ENCODE results near the gene GARNL3.

GARNL3 gene

GRCh38 chr9:127280880-127281660, 16.5 kb downstream of the GARNL3 start:
- no peak for DNase-seq

DNA sequence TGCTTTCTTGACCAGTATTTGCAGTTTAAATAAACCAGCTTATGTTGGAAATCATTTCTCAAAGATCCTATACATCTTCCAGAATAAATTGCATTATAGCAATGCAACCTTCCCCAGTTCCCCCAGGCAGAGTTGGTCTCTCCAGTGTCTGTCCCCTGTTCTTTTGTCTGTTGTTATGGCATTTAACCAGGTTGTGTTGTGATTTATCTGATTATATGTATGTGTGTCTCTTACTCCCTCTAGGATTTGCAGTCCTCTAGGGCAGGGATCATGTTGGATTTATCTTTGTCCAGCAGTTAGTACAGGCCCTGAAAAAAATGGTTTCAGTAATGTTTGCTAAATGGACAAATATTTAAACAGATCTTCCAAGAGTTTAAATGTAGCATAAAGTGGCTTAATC, 17.3 kb downstream of the GARNL3 start:
- no peak for DNase-seq

GRCh38 chr9:127282611-127283010, 18.0 kb downstream of the GARNL3 start:
- no peak for DNase-seq

GRCh38 chr9:127283135-127283534, 18.6 kb downstream of the GARNL3 start:
- no peak for DNase-seq

DNA sequence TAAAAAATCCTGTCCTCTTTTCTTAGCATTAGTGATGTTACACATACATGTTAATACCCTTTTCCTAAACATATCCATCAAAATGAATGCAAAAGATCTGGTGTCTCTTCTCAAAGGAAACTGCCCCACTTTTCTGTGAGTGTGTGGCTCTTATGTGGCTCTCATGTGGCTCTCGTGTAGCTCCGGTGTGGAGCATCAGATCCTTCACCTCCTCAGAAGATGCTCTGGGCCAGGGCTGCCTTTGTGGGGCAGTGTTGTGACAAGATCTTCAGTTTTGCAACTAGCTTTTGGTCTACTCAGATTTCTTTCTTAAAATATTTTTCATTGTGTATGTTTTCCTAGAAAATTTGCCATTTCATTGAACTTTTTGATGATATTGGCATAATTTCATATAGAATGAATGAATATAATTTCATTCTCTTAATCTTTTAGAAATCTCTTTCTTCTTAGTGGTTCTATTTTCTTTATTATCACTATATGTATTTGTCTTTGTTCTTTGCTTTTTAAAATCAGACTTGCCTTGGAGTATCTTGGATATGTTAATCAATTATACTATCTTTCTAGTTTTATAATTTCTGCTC, 19.4 kb downstream of the GARNL3 start:
- DNase-seq = no peak

DNA sequence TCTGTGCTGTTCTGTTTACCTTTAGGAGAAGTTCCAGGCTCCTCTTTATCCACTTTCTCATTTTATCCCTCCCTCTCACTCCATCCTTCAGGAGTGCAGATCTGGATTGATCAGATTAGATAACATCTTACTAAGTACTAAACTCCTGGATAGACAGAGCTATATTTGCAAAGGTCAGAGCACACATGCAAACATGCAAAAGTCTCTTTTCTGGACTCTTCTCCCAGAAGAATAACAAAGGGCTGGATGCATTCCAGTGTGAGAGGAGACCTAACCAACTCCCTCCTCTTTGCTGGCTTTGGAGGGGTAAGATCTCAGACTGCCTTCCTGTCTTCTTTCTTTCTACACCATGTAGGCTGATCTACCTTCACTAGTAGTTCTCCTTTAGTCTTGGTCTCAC, 21.4 kb downstream of the GARNL3 start:
- DNase-seq = no peak

GRCh38 chr9:127290561-127291065, 26.0 kb downstream of the GARNL3 start:
- DNase-seq = no peak

DNA sequence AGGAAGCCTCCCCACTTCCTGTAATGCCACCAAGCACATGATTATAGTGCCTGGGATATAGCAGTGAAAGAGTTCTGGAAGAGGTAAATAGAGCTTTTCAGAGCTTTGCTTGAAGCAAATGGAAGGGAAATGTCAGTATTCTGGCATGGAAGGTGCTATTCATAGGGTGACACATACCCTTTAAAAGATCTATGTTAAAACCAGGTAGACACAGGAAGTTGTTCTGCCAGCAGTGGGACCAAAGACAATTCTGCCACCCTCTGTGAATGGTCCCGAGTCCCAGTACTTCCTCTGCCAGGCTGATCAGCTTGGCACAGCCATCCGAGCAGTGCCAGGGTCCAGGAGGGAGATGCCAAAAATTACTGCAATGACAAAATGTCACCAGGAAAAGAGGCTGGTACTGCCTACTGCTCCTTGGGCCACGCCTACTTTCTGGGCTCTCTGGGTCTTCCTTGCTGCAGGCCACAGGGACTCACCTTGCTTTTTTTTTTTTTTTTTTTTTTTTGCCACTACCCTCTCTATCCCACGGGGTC, 26.7 kb downstream of the GARNL3 start:
- no peak for DNase-seq

DNA sequence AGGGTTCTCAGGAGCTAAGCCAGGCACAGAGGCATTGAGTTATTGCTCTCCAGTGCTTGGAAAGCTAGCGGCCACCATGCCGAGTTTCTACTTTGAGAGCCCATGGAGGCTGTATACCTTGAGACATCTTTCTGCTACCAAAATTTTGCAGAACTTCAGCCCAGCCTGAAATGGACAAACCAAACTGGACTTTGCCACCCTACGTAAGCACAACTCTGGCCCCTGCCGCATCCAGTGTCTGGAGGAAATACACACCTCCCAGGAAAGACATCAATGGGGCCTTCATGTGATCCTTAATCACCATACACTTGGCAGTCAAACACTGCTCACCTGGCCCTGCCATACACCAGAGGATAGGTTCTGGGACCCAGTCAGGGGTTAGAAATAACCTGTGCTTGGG, 27.8 kb downstream of the GARNL3 start:
- DNase-seq = no peak

GRCh38 chr9:127293328-127293727, 28.8 kb downstream of the GARNL3 start:
- DNase-seq = no peak

DNA sequence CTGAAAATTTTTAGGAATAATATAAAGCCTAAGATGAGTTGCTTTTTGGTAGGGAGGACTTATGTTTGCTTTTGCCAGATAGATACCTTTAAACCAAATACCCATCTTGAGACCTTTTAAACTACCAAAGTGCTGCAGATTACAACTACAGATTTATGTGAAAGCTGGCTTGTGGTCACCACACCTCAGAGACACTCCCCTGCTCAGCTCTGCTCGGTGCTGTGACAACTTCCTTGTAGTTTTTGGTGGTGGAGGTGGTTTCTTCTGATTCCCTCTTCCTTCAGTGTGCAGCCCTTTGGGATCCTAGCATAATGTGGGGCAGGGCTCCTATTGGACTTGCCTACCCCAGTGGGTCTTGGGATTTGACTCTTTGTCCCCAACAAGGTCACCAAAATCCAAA, 29.2 kb downstream of the GARNL3 start:
- DNase-seq = no peak

DNA sequence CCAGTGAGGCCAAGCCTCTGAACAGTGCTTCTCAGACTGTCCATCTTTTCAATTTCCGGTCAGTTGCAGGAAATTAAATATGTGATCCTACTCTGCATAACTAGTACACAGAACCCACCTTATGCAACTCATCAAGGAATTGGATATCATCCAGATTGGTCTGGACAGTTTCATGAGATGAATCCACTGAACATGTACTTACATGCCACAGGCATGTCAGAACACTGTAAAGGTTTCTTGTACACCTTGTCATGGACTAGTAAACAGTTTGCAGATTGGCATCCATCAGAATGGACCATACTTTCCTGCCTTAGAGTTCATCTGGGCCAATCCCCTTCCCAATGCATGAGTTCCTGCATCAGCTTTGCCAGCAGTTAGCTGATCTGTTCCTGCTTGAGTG, 30.4 kb downstream of the GARNL3 start:
- no peak for DNase-seq

GRCh38 chr9:127300886-127301447, 36.4 kb downstream of the GARNL3 start:
- DNase-seq = no peak

DNA sequence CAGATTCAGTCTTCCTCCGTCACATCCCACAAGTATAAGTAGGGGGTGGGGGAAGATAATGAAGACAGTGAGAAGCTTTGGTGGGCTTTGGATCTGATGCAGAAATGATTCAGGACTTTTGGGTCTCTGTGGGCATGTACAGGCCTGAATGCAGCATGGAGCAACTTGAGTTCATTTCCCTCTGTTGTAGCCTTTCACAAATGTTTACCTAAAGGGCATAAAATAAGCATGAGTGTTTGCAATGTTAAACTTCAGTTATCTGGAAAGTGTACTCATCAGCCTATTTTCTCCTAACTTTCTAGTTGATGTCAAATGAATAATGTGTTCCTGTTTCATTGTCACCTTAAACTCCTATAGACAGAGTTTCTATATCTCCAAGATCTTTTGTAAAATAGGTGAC, 39.3 kb downstream of the GARNL3 start:
- DNase-seq = no peak

DNA sequence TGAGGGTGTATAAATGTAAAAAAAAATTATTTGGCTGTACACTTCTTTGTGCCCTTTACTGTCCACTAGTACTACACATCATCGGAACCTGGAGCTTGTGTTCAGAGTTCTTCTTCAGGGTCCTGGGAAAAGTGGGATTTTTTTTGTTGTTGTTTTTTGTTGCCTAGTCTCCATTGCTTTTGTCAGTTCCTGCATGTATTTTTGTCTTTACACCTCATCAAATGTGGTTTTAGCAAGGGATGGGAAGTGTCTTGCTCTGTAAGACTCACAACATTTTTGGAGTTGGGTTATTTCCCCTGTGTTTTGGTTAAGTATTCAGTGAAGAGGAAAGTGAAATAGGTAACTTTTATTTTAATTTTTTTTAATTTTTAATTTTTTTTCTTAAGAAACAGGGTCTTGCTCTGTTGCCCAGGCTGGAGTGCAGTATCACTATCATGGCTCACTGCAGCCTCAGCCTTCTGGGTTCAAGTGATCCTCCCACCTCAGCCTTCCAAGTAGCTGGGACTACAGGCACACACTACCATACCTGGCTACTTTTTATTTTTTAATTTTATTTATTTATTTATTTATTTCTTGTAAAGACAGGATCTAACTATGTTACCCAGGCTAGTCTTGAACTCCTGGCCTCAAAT, 40.7 kb downstream of the GARNL3 start:
- no peak for DNase-seq

GRCh38 chr9:127305838-127306226, 41.3 kb downstream of the GARNL3 start:
- DNase-seq = no peak

- DNase-seq = no peak
Observed at GRCh38 chr9:127307802-127308201, 43.2 kb downstream of the GARNL3 start.

GRCh38 chr9:127308652-127309434, 44.3 kb downstream of the GARNL3 start:
- no peak for DNase-seq

DNA sequence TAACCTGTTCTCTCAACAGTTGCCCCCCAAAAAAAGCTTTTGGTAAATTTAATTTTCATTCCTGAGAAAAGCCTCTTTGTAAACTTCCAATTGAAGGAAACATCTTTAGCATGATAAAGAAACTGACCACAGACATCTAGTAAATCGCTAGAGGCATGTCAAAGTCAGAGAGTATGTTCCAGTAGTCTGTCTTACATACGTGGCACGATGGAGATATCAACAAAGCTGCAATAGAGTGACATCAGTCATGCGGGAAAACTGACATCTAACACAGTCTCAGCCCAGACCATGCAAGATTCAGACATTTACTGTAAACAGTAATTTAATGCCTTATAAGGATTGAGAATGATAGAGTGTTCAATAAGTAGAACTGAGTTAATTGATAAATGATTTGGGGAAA, 45.1 kb downstream of the GARNL3 start:
- DNase-seq = no peak

GRCh38 chr9:127311239-127311741, 46.7 kb downstream of the GARNL3 start:
- no peak for DNase-seq

GRCh38 chr9:127313042-127313560, 48.5 kb downstream of the GARNL3 start:
- DNase-seq = no peak

GRCh38 chr9:127314911-127315310, 50.3 kb downstream of the GARNL3 start:
- DNase-seq = no peak

All from right forelimb (tissue), 1 donor.